Panc1 (cell line): ENCODE measurements around the gene PLXND1. TPM values are rescaled to one million over a fixed set of nuclear protein-coding genes. Genes with fewer than 3 reads are reported as not detected.

Experiments used
- ATAC-seq: fragments of 200-7000 bp; cut with Tn5 transposase; 2 replicates; pipeline ENCODE4 v1.9.1; 2020; ENCODE audit warnings: mild to moderate bottlenecking, moderate library complexity
- BruUV-seq: library from RNA; stranded (reverse); fragments of 400-500 nt; replicated peaks from 2 replicates; lab custom pipeline; 2021; lab: Mats Ljungman, UMichigan
- CTCF ChIA-PET: fragments of 300-600 bp; sonication (Branson Sonifier 250); formaldehyde crosslinking; loops from one replicate; lab custom pipeline; 2022; ENCODE audit warnings: antibody characterized with exemption; lab: Charles Lee
- POLR2A ChIA-PET: fragments of 300-600 bp; sonication (Branson Sonifier 250); formaldehyde crosslinking; loops from one replicate; lab custom pipeline; 2022; ENCODE audit warnings: antibody characterized with exemption; lab: Charles Lee
- DNase-seq: peaks from one replicate; pipeline ENCODE4 v3.0.0-alpha.2; 2010; ENCODE audit warnings: low read depth, low spot score
- H3K27ac ChIP-seq: 2 replicates; pipeline ENCODE4 v1.5.1; 2011; ENCODE audit warnings: mild to moderate bottlenecking, low read length, inconsistent platforms
- H3K27me3 ChIP-seq: fragments of 200-500 bp; sonication (Bioruptor generic); 2 replicates; pipeline ENCODE4 v1.6.0; 2014; ENCODE audit warnings: low read length, inconsistent platforms; ENCODE audit not compliant: control insufficient read depth, insufficient read depth
- H3K36me3 ChIP-seq: fragments of 200-500 bp; sonication (Bioruptor generic); 2 replicates; pipeline ENCODE4 v1.5.1; 2014; ENCODE audit warnings: inconsistent platforms, mild to moderate bottlenecking, low read length, moderate library complexity; ENCODE audit not compliant: control insufficient read depth, insufficient read depth
- H3K4me1 ChIP-seq: 2 replicates; pipeline ENCODE4 v1.5.1; 2011; ENCODE audit warnings: inconsistent platforms, mild to moderate bottlenecking, low read length, moderate library complexity; ENCODE audit not compliant: control insufficient read depth, insufficient read depth
- H3K4me3 ChIP-seq, 2 experiments: 2 replicates each; pipeline ENCODE4 v1.5.1; 2011 to 2012; ENCODE audit warnings: low read depth in 2 of 2, low read length in 2 of 2, mild to moderate bottlenecking in 2 of 2, inconsistent platforms in 1 of 2, moderate library complexity in 1 of 2
- H3K9me3 ChIP-seq: fragments of 200-500 bp; sonication (Bioruptor generic); 2 replicates; pipeline ENCODE4 v1.5.1; 2014; ENCODE audit warnings: low read depth, mild to moderate bottlenecking, inconsistent platforms, low read length, moderate library complexity; ENCODE audit not compliant: control insufficient read depth, insufficient read depth
- POLR2AphosphoS5 ChIP-seq: IDR thresholded peaks from 2 replicates; pipeline ENCODE4 v1.6.1; 2012; ENCODE audit warnings: mild to moderate bottlenecking, low read depth, low read length, moderate library complexity
- SIN3A ChIP-seq: IDR thresholded peaks from 2 replicates; pipeline ENCODE4 v1.6.1; 2012; ENCODE audit warnings: low read depth, mild to moderate bottlenecking, low read length, moderate library complexity, borderline replicate concordance; ENCODE audit not compliant: insufficient read depth
- TCF7L2 ChIP-seq: IDR thresholded peaks from 2 replicates; pipeline ENCODE4 v1.6.1; 2011; ENCODE audit warnings: mild to moderate bottlenecking, low read depth, low read length, inconsistent platforms
- in situ Hi-C: cut with HindIII; loops from 2 replicates; pipeline ENCODE4 v1.10.0; 2016; ENCODE audit warnings: low sequenced_read_pairs, low pct_unique_long_range_greater_than_20kb
- intact Hi-C: fragments of 100-400 bp; cut with micrococcal nuclease; formaldehyde crosslinking; loops from one replicate; pipeline ENCODE4 v1.10.0; 2022; ENCODE audit not compliant: unreplicated experiment
- total RNA-seq: library from RNA; stranded (reverse); gene quantifications from one replicate; pipeline ENCODE4 v1.2.1, GENCODE V29; 2021; ENCODE audit not compliant: unreplicated experiment
- TF ChIP-seq, protein P1 (sequence below), 2 experiments: IDR thresholded peaks; 2 replicates each; pipeline ENCODE4 v1.6.1; 2011 to 2012; ENCODE audit warnings: low read depth in 2 of 2, control low read depth in 1 of 2, low read length in 1 of 2, mild to moderate bottlenecking in 1 of 2, moderate library complexity in 1 of 2; ENCODE audit not compliant: insufficient read depth in 1 of 2
- TF ChIP-seq, protein P2 (sequence below): fragments of 450-650 bp; IDR thresholded peaks from 2 replicates; pipeline ENCODE4 v1.5.1; 2017; ENCODE audit warnings: mild to moderate bottlenecking

The PLXND1 gene
- total RNA-seq, 1 experiment from 2014 or later, result 248 TPM

DNA sequence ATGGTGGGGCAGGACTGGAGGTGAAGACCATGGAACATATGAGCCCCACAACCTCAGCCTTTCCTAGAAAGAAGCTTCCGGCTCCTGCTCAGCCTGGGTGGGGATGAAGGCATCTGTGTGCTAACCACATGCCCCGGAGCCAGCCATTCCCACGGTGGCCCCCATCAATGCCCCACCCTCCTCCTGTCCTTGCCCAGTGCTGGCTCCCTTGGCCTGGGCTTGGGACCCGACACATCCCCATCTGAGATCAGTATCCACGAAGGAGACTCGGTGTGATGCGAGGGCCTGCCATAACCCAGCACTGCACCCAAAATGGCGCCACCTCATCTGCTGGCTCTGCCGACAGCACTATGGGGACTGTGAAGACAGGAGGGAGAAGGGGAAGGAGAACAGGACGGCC is 16.5 kb upstream of the PLXND1 start:
- ATAC-seq (no peak), DNase-seq (no peak)
- intact Hi-C loops (loop anchor here (10.0 kb wide), 1 partner anchor 472 kb away; no protein-coding TSS in a partner anchor), in situ Hi-C loops (no loop called here)
- no peaks in the 10 kb centered on the region for H3K27me3 ChIP-seq
- no peaks in the 10 kb centered on the region for H3K9me3 ChIP-seq
- ChIA-PET POLR2A (no interaction called here), CTCF (no interaction called here)
- peaks cover 38% of the 10 kb centered on the region for H3K4me1 ChIP-seq
- no TSS peak for BruUV-seq
- H3K4me3 ChIP-seq, result no peak overlapping the region
- no peaks in the 10 kb centered on the region for H3K36me3 ChIP-seq
- TF ChIP-seq TCF7L2 (no peak), SIN3A (no peak), POLR2AphosphoS5 (no peak)
- TF ChIP-seq, protein P1, sequence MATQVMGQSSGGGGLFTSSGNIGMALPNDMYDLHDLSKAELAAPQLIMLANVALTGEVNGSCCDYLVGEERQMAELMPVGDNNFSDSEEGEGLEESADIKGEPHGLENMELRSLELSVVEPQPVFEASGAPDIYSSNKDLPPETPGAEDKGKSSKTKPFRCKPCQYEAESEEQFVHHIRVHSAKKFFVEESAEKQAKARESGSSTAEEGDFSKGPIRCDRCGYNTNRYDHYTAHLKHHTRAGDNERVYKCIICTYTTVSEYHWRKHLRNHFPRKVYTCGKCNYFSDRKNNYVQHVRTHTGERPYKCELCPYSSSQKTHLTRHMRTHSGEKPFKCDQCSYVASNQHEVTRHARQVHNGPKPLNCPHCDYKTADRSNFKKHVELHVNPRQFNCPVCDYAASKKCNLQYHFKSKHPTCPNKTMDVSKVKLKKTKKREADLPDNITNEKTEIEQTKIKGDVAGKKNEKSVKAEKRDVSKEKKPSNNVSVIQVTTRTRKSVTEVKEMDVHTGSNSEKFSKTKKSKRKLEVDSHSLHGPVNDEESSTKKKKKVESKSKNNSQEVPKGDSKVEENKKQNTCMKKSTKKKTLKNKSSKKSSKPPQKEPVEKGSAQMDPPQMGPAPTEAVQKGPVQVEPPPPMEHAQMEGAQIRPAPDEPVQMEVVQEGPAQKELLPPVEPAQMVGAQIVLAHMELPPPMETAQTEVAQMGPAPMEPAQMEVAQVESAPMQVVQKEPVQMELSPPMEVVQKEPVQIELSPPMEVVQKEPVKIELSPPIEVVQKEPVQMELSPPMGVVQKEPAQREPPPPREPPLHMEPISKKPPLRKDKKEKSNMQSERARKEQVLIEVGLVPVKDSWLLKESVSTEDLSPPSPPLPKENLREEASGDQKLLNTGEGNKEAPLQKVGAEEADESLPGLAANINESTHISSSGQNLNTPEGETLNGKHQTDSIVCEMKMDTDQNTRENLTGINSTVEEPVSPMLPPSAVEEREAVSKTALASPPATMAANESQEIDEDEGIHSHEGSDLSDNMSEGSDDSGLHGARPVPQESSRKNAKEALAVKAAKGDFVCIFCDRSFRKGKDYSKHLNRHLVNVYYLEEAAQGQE (IDR thresholded peaks at IDR 0.05; ENCODE audit: insufficient read depth in 1 of 2, low read depth in 2 of 2, low read length in 1 of 2), result no peak
- H3K27ac ChIP-seq, result peak overlapping the region; percentile 55

DNA sequence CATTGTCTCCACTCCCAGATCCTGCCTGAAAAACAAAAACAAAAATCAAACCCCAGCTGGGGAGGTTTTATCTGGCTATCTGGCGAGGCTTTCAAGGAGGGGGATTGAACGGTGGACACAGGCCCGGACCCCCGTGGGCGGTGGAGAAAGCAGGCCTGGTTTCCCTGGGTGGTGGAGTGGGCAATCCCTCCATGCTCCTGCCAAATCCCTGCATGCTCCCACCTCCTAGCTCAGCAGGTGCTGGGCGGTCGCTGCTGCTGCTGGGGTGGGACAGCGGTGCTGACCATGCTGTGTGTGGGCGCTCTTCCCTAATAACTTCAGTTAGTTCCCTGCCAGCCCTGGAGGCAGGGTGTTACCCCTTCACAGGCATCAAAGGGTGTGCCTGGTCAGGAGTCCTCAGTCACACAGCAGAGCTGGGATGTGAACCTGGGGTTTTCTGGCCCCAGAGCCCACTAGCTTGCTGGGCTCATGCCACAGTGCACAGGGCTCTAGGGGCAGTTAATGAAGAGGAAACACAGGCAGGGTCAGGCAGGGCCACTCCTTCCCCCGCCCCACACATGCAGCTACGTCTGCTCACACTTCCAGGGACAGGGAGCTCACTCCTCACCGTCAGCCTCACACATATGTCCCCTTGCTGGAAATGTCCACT is 15.9 kb upstream of the PLXND1 start:
- Histone ChIP-seq H3K36me3 (no peaks in the 10 kb centered on the region), H3K9me3 (no peaks in the 10 kb centered on the region), H3K4me1 (peaks cover 35% of the 10 kb centered on the region), H3K27ac (peak overlapping the region; percentile 55; the same call in 1 of the 2 replicates), H3K27me3 (no peaks in the 10 kb centered on the region), H3K4me3 (no peak overlapping the region)
- DNase-seq (no peak), ATAC-seq (no peak)
- TF ChIP-seq TCF7L2 (no peak), SIN3A (no peak), POLR2AphosphoS5 (no peak)
- TF ChIP-seq, protein P2, sequence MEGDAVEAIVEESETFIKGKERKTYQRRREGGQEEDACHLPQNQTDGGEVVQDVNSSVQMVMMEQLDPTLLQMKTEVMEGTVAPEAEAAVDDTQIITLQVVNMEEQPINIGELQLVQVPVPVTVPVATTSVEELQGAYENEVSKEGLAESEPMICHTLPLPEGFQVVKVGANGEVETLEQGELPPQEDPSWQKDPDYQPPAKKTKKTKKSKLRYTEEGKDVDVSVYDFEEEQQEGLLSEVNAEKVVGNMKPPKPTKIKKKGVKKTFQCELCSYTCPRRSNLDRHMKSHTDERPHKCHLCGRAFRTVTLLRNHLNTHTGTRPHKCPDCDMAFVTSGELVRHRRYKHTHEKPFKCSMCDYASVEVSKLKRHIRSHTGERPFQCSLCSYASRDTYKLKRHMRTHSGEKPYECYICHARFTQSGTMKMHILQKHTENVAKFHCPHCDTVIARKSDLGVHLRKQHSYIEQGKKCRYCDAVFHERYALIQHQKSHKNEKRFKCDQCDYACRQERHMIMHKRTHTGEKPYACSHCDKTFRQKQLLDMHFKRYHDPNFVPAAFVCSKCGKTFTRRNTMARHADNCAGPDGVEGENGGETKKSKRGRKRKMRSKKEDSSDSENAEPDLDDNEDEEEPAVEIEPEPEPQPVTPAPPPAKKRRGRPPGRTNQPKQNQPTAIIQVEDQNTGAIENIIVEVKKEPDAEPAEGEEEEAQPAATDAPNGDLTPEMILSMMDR, result no peak
- TF ChIP-seq, protein P1 (IDR thresholded peaks at IDR 0.05; ENCODE audit: insufficient read depth in 1 of 2, low read depth in 2 of 2, low read length in 1 of 2), result no peak
- BruUV-seq, result no TSS peak
- intact Hi-C loops, result loop anchor here (10.0 kb wide), 1 partner anchor 472 kb away; no protein-coding TSS in a partner anchor
- POLR2A ChIA-PET, result interaction anchor here (0.5 kb wide), 1 partner anchor 45 kb away, joined by 4 read pairs; no protein-coding TSS in a partner anchor
- CTCF ChIA-PET, result no interaction called here
- in situ Hi-C loops, result no loop called here
